HG03108 (cell line): ENCODE results near the gene FYN.
"Not testable (repeated sequence)": the region's sequence is repeated elsewhere in the genome, so short reads cannot be mapped to it uniquely, and the experiment has no call there.

Experiments used
- ATAC-seq: cut with Tn5 transposase; IDR thresholded peaks from one replicate; pipeline ENCODE4 v1.9.1; 2021; ENCODE audit warnings: moderate library complexity; ENCODE audit not compliant: unreplicated experiment

Gene FYN

DNA sequence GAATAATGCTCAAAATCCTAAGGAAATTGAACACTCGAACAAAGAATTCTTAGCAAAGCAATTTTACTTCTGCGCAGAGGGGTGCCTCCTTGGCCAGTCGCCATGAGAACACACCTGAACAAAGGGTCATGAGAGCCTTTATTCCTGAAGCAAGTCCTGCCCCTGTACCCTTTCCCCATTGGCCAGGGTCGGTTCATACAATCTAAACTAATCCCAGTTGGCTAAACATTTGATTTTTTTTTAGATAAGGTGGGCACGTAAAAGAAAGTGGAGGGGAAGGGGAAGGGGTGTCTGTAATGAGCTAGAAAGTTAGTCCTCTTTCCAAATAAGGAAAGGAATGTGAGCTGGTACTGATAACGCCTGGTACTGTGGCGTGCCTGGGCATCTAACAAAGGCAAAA, 37.9 kb downstream of the FYN start:
- ATAC-seq: not testable (repeated sequence)

DNA sequence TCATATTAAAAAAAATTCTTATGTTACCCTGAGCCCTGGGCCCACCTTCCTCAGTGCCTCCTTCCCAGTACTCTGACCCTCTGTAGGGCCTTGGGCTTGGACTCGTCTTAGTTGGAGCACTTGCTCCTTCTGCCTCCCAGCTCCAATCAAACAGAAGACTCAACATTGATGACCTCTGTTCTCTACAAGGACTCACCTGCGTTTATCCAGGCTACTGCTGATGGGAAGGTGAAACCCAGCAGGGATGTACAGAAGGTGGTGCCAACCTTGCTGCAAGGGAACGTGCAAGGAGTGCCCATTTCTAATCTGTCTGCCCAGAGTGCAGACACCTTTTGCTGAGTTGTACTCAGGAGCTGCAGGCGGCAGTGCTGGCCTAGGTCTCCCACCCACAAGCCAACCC, 38.9 kb downstream of the FYN start:
- no peak for ATAC-seq

DNA sequence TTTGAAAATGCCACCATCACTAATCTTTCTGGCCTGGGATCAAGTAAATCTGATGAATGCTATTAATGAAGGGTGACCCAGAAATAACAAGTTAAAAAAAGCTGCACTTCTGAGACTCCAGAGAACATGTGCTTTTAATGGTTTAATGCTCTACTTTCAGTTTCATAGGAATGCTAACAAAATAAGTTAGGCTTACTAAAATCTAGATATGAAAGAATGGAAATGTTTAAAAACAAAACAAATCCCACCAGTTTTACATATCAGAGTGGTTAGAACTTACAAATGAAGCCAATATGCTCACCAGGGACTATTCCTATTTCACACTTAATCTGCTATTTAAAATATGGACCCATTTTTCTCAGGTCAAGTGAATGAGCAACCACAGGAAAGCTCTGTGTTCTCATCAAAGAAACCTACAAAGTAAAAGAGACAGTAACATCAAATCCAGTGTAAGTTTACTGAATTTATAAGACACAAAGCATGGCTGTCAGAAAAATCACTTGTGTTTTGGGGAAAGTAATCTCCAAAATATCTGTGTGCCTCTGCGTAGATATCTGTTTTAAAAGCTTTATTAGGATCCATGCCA, 40.3 kb downstream of the FYN start:
- ATAC-seq: no peak

DNA sequence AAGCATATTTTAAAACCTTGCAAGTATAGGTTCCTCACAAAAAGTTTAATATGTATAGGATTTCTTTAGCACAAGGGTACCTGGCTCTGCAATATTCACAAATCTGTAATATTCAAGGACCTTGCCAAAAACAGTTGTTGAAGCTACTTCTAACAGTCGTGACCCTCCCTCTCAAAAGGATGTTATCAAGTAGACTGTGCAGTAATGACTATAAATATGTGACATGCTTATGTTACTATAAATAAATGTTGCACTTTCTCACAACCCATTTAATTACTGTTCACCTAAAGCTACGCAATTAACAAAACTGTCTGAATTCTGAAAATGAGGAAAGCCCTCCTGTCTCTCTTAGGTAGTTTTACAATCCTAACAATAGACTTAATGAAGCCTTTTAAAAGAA, 41.8 kb downstream of the FYN start:
- no peak for ATAC-seq

DNA sequence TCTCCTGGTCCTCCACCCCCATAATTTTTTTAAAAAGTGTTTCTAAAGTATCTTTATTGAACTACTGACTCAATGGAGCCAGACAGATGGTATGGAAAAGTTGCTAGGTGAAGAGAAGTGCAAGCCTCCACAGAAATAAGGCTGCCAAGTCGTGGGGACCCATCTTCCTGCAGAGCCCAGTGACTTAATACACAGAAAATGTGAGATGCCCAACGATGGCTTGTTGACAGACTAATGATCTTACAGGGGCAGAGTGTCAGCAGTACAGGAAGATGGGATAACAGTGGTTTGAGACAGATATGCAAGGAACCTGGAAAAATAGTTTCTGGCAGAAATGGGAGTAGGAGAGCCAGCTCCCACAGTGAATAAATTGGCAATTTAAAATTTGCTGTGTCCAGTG, 43.3 kb downstream of the FYN start:
- no peak for ATAC-seq

DNA sequence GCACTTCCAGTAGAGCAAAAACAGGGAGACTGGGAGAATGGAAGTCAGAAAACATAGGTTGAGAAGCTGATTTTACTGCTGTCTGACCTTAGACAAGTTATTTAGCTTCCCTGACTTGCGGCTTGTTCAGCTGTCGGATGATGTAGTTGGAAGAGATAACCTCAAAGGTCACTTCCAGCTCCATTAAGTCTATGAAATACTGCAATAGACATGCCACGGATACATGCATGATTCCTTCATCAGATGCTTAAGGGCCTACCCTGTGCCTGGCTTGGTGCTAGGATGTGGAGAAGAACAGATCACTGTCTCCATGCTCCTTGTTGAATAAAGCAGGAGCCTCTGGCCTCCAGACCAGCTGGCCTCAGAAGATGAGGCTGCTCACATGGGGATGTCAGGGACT, 43.7 kb downstream of the FYN start:
- ATAC-seq: no peak

DNA sequence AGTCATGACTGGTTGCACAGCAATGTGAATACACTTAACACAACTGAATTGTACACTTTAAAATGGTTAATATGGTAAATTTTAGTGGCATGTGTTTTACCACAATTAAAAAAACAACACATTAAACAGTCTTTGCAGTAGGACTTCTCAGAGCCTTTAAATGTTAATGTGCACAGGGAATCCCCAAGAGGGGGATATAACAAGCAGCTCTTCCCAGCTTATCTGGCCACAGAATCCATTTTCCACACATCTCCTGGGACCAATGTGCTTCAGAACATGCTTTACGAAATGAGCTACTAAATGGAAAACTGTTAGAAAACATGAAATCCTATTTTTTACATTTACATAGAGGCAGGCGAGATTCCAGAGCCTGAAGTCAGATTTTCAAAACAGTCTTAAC, 44.4 kb downstream of the FYN start:
- no peak for ATAC-seq

DNA sequence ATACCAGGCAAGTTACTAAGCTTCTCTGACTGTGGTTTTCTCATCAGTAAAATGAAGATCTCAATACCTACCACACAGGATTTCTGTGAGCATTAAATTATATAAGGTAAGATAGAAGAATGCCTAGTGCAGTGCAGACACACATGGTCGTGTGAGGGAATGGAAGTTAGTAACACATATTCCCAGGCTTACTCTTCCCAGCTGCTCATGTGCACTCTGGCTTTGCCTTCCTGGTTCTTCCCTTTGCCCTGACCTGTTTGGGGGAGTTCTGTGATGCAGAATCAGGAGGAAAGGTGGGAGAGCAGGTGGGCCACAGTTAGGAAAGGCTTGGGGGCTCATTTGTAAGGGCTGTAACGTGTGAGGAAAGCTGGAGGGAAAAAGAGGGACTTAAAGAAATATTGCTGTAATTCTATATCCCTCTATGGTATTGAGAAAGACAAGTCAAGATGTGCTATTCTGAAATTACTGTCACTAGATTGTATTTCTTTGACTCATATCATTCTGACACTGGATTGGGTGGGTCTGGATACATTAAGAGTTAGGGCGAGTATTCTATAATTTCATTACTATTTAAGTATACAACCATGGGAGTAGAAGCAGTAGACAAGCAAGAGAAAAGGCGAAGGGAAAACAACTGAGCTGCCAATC, 47.7 kb downstream of the FYN start:
- no peak for ATAC-seq

DNA sequence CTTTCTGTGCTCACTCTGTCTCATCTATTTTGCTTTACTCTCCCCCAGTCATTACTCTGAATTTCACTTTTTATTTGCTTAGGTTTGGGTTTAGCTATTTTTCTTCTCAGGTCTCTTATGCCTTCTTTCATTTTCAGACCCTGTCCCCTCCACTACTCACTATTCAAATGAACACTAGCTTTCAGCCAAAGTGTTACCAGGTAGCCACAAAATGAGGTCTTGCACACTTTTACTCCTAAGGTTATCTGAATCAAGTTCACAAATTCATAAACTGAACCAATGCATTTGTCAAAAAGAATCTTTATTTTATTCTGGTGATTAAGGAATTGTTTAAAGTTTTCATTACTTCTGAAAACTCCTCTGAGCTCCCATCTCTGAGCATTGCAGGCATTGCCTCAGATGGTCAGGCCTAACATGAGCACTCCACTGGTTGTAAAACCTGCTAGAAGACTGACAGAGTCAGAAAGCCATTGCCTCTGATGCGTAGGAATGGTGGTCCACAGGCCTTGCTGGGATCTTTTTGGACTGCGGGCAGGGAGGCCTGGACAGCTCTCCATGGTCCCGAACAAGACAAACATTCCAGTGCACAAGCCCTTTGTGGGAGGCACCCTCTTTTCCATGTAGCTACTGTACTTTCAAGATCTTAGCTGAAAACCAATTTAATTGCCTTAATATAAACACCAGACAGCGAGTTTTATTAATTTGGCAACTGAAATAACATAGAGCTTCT, 48.5 kb downstream of the FYN start:
- ATAC-seq: peak; percentile 64

DNA sequence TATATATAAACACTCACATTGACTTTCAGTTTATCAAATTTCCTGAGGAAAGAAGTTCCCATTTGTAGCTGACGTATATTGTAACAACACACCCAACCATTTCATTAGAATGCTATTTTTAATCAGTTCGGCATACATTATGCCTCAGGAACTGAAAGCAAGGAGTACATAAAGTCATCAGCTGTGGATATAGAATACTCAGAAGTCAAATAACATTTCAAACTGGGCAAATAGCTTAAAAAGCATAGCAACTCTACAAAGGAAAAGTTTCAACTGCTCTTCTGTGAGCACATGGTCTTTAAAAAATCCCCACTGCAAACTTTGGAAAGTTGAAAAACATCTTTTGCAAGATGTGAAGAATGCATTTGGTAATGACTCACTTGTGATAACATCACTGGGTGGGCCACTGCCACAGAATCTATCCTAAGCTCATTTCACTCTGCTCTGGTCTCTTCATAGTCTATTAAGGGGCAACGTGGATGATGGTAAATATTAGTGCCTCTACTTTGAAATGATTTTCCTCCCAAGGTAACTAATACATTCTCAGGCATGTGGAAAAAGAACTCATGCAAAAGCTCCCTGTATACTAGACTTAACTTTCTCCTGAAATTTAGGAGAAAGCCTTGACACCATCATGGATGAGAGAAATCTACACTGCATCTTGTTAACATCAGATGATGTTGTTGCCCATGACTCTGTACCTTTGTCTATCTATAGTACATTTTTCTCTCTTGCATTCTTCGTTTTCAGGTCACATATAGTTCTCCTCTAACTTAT, 49.2 kb downstream of the FYN start:
- no peak for ATAC-seq

DNA sequence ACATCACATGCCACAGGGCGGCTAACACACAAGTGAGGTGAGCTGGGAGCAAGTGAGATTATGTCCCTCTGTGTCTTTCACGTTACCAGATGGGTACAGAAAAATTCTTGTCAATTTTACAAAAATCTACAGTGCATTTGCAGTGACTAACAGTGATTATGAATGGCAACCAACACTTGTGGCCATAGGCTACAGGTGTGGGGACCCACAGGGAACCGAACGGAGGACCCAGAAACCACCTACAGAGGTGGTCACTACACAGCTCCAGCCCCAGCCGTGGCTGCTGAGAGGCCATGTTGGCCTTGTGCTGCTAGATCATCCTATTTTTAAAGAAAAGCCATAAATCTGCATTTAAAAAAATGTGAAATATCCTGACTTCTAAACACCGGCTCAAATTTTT, 50.2 kb downstream of the FYN start:
- no peak for ATAC-seq

DNA sequence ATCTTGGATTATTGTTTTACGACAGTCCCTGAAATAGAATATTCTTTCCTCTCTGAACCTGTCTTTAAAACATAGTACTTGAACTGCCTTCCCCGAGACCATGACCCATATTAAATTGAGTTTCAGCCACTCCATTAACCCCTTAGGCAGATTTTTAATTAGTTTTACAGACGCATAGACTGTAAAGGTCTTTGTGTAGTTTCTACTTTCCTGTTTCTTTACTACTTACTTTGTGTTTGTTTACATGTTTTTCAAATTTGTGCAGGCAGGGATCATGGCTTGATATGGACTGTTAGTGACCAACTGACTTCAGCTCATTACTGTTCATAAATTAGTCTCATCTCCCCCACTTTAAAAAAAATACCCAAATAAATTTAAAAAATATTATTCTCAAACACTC, 53.8 kb downstream of the FYN start:
- no peak for ATAC-seq

DNA sequence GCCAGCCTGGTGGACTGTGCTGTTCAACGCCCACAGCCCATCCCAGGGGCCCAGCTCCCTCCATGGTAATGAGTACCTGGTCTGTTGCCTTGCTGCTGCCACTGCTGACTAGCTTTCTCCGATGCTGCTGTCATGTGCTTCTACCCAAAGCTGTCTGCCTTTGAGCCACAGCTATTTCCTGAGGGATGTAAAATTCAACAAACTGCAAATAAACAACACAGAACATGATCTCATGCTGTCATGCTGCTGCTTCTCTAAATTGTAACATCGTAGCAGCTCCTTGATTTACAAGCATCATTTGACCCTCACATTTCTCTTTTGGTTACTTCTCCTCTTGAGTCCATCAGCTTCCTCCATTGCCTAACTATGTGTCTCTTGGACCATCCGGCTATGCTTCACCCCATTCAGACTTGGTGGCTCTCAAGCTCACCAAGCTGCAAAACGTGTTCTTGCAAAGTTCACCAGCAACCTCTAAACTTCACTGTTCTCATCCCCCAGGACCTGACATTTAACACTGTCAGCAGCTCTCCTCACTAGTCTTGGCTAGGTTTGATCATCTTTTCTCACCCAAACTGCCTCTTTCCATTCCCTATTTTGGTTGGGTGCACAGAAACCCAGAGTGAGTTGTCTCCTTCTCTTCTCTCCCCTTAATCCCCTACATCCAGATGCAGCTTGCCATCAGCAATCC, 54.6 kb downstream of the FYN start:
- ATAC-seq: no peak

DNA sequence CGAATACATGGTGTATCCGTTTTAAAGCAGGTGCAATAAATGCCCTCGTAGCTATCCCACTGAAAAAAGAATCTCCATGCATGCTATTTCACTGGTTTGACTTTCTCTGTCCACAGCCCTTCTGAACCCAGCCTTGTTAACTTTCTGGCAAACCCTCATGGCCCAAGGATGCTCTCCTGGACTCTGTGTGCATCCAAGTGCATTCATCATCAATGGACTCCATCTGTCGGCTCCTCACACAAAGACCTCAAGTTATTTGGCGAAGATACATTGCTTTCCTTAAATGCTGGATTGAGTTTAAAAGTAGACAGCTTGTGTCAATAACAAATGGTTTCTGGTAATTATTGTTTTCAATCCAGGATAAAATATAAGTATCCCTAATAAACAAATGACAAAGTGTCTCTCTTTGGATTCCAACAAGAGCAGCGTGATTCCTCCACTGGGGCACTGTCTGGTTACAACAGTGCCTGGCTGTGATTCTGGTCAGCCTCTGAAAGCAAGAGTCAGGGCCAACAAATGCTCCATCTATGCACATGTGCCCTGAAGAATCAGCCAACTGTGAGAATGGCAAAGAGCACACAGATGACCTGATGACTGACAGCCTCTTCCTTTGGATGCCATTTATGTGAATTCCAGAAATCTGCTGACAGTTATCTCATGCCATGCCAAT, 55.7 kb downstream of the FYN start:
- no peak for ATAC-seq

DNA sequence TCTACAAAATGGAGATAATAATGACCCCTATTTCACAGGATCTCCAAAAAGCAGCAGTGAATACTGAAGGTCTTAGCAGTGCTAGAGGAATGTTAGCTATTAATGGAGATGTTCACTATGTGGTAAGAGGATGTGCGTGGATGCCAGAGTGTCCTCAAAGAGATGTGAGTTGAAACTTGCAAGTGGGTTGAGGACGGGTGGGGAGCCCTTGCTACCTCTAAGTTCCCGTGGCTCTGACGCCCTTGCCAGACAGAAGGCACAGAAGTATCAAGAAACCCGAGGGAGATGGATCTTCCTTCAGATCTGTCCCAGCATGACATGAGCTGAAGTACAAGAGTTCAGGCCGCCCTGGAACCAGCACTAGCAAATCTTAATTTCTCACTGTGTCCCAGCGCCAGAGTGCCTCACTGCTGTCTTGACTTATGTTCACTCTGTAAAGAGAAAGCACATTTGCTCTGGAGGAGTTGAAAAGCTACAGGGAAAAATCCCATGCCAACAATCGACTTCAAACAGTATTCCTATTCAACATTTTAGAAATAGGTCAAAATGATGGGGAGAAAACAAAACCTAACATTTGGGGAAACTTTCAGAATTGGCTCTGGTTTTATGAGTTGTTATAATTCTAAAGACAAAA, 59.5 kb downstream of the FYN start:
- ATAC-seq: no peak

DNA sequence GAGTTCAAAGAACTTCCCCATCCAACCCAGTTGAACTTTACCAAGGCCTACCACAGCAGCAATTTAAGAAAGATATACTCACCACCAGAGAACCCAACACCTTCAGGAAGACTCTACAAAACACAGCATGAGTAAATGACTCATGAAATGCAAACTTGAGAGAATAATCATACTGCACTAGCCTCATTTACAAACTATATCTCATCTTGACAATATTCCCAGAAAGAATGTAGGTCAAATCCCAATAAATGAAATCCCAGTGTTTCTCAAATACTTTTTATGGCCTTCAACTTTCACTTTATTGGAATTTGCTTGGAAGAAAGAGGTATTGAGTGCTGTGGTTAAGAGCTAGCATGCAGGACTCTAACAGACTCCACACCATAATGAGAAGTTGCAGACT, 60.0 kb downstream of the FYN start:
- no peak for ATAC-seq

DNA sequence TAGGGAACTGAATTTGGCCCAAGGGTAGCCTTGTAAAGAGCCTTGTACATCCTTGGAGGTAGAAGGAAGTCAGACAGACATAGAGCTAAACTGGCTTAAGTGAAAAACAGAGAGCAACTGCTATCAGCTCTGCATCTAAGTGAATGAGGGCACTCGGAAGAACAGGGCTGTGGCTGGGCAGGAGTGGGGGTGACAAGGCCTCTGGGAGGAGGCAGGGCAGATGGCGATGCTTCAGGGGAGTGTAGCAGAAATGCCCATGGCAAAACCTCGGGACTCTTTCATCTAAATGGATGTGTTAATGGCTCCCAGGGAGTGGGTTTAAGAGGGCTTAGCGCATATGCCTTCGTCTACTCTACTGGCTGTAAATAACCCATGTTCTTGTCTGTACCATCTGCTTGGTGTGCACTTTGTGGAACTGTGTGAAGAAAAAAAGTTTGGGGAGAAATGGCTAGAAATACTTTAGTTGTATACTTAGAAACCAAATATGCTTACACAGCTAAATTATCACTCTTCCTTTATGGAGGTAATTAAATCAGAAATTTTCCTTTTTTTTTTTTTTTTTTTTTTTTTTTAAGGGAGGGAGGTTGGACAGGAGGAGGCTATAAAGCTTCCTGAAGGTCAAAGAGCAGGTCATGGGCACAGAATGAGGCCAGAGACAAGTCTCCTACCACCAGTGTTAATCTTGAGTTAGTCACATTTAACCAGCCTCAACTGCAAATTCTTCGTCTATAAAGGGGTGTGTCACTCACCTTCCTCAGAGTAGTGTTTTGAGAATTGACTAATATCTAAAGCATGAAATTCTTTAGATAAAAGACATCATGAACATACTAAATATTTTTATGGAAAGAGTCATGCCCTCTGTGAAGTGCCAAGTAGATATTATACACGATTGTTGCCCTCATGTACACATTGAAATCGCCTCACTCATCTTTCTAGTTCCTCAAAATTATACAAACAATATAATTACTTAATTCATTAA, 60.9 kb downstream of the FYN start:
- no peak for ATAC-seq

DNA sequence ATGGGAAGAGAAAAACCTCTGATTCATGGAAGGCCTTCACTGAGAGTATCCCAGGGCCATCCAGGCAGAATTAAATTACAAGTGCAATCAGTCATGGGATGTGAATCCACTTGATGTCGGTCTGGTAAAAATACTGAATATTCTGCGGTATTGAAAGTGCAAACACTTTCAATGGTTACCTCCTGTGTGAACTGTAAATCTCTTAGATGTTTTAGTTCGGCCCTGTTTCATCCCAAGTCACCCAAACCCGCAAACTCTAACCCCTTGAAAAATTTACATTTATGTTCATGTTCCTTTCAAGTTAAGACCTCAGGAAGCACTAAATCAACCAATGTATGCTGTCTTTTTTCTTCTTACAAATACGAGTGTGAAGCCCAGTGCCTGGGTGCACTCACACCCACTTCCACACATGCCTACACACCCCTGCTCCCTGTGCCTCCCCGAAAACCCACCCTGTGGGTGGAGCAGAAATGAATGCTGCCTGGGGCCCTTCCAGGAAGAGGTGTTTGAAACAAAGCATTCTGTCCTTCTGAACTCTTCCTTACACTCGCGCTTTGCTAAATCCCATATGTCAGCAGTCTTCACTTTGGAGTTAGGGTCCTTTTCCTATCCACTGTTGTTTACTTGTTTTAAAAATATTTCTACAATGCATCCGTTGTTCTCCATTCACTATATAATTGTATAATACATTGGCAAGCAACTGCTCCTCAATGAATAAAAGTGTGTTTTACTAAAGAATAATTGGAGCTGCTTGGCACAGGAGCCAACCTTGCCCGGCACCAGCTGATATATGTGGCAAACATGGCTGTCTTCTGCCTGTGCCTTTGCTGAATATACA, 62.7 kb downstream of the FYN start:
- ATAC-seq: no peak
